Osteoblast (primary cell): Measurements from ENCODE around the gene MDM1. TPM values are rescaled to one million over a fixed set of nuclear protein-coding genes. Genes with fewer than 3 reads are reported as not detected.

Source experiments
- DNase-seq: peaks from one replicate; pipeline ENCODE4 v3.0.0; 2011; ENCODE audit warnings: low spot score, mixed read lengths; ENCODE audit not compliant: insufficient read length; ENCODE audit errors: missing footprints
- H2AFZ ChIP-seq: 2 replicates; pipeline ENCODE4 v1.6.0; 2011; ENCODE audit warnings: mild to moderate bottlenecking, low read length
- H3K27ac ChIP-seq: 2 replicates; pipeline ENCODE4 v1.5.1; 2011; ENCODE audit warnings: mild to moderate bottlenecking, low read depth, low read length, moderate library complexity
- H3K27me3 ChIP-seq: 2 replicates; pipeline ENCODE4 v1.6.0; 2012; ENCODE audit warnings: mild to moderate bottlenecking, control low read depth, inconsistent platforms, low read length, moderate library complexity; ENCODE audit not compliant: insufficient read depth
- H3K36me3 ChIP-seq: 2 replicates; pipeline ENCODE4 v1.5.1; 2011; ENCODE audit warnings: mild to moderate bottlenecking, low read length, control low read depth, moderate library complexity; ENCODE audit not compliant: insufficient read depth
- H3K4me1 ChIP-seq: 2 replicates; pipeline ENCODE4 v1.5.1; 2011; ENCODE audit warnings: mild to moderate bottlenecking, low read length, control low read depth, moderate library complexity; ENCODE audit not compliant: insufficient read depth
- H3K4me2 ChIP-seq: 2 replicates; pipeline ENCODE4 v1.6.0; 2011; ENCODE audit warnings: mild to moderate bottlenecking, low read length; ENCODE audit not compliant: insufficient read depth
- H3K4me3 ChIP-seq: fragments of 200-600 bp; sonication (generic); 3 replicates; pipeline ENCODE4 v1.5.1; 2012; ENCODE audit warnings: mild to moderate bottlenecking, low read length, inconsistent platforms; ENCODE audit not compliant: insufficient read depth
- H3K79me2 ChIP-seq: 2 replicates; pipeline ENCODE4 v1.6.0; 2012; ENCODE audit warnings: mild to moderate bottlenecking, low read length, control low read depth, inconsistent platforms; ENCODE audit not compliant: insufficient read depth
- H3K9me3 ChIP-seq: 2 replicates; pipeline ENCODE4 v1.5.1; 2011; ENCODE audit warnings: low read depth, low read length, control low read depth
- H4K20me1 ChIP-seq: 2 replicates; pipeline ENCODE4 v1.6.0; 2012; ENCODE audit warnings: mild to moderate bottlenecking, low read length, control low read depth; ENCODE audit not compliant: insufficient read depth
- CTCF ChIP-seq: IDR thresholded peaks from 2 replicates; pipeline ENCODE4 v1.5.1; 2011; ENCODE audit warnings: mild to moderate bottlenecking, low read depth, low read length, moderate library complexity; ENCODE audit errors: extremely low read depth
- total RNA-seq: library from RNA; depleted of rRNA; stranded (reverse); fragments of >200 nt; gene quantifications from 2 replicates; pipeline ENCODE4 v1.2.3, GENCODE V29; 2012

MDM1 gene
- total RNA-seq, 1 donor = 28.2 TPM

GRCh38 chr12:68327896-68328295, 4.3 kb downstream of the MDM1 start:
- Histone ChIP-seq H3K27ac (no peak overlapping the region), H3K4me3 (no peak overlapping the region), H3K79me2 (peaks cover 11% of the 10 kb centered on the region), H3K36me3 (peaks cover 21% of the 10 kb centered on the region), H3K9me3 (no peaks in the 10 kb centered on the region), H3K4me1 (peaks cover 17% of the 10 kb centered on the region), H3K4me2 (no peak overlapping the region), H2AFZ (no peak overlapping the region), H3K27me3 (no peaks in the 10 kb centered on the region), H4K20me1 (no peaks in the 10 kb centered on the region)
- no peak for DNase-seq
- no peak for TF ChIP-seq CTCF

GRCh38 chr12:68326716-68327115, 5.4 kb downstream of the MDM1 start:
- Histone ChIP-seq H3K4me1 (peaks cover 13% of the 10 kb centered on the region), H3K79me2 (peaks cover 9% of the 10 kb centered on the region), H3K36me3 (peaks cover 21% of the 10 kb centered on the region), H3K4me2 (no peak overlapping the region), H2AFZ (no peak overlapping the region), H3K4me3 (no peak overlapping the region), H3K27me3 (no peaks in the 10 kb centered on the region), H3K9me3 (no peaks in the 10 kb centered on the region), H4K20me1 (no peaks in the 10 kb centered on the region), H3K27ac (no peak overlapping the region)
- TF ChIP-seq CTCF = no peak
- no peak for DNase-seq

GRCh38 chr12:68325966-68326365, 6.2 kb downstream of the MDM1 start:
- Histone ChIP-seq H3K79me2 (peaks cover 1% of the 10 kb centered on the region), H3K9me3 (no peaks in the 10 kb centered on the region), H3K4me2 (no peak overlapping the region), H4K20me1 (no peaks in the 10 kb centered on the region), H3K27me3 (no peaks in the 10 kb centered on the region), H3K4me3 (no peak overlapping the region), H3K4me1 (peaks cover 5% of the 10 kb centered on the region), H2AFZ (no peak overlapping the region), H3K27ac (no peak overlapping the region), H3K36me3 (peaks cover 21% of the 10 kb centered on the region)
- DNase-seq = no peak
- TF ChIP-seq CTCF = no peak

GRCh38 chr12:68324531-68324930, 7.6 kb downstream of the MDM1 start:
- H3K79me2 ChIP-seq = no peaks in the 10 kb centered on the region
- peaks cover 16% of the 10 kb centered on the region for H3K36me3 ChIP-seq
- H3K27me3 ChIP-seq = no peaks in the 10 kb centered on the region
- H3K4me1 ChIP-seq = peaks cover 13% of the 10 kb centered on the region
- no peak overlapping the region for H3K4me2 ChIP-seq
- DNase-seq = no peak
- no peak overlapping the region for H3K4me3 ChIP-seq
- no peak overlapping the region for H2AFZ ChIP-seq
- H3K9me3 ChIP-seq = no peaks in the 10 kb centered on the region
- TF ChIP-seq CTCF = no peak
- no peak overlapping the region for H3K27ac ChIP-seq
- H4K20me1 ChIP-seq = no peaks in the 10 kb centered on the region
